HUES6 (cell line): Measurements from ENCODE around the gene SMCR8.

Experiments used
- H3K27ac ChIP-seq: 2 replicates; pipeline ENCODE4 v1.7.0; 2013; ENCODE audit warnings: low read depth, mild to moderate bottlenecking, low read length, inconsistent platforms
- H3K27me3 ChIP-seq: 2 replicates; pipeline ENCODE4 v1.6.1; 2013; ENCODE audit warnings: low read length; ENCODE audit not compliant: control insufficient read depth, insufficient read depth
- H3K36me3 ChIP-seq: 2 replicates; pipeline ENCODE4 v1.6.1; 2013; ENCODE audit warnings: low read length; ENCODE audit not compliant: control insufficient read depth, insufficient read depth
- H3K4me1 ChIP-seq: 2 replicates; pipeline ENCODE4 v1.6.1; 2013; ENCODE audit warnings: low read length; ENCODE audit not compliant: control insufficient read depth, insufficient read depth
- H3K4me3 ChIP-seq: 2 replicates; pipeline ENCODE4 v1.5.1; 2013; ENCODE audit warnings: low read depth, low read length
- H3K9ac ChIP-seq: one replicate; pipeline ENCODE4 v1.6.1; 2013; ENCODE audit warnings: mild to moderate bottlenecking, low read length
- H3K9me3 ChIP-seq: 2 replicates; pipeline ENCODE4 v1.6.1; 2013; ENCODE audit warnings: low read depth, low read length; ENCODE audit not compliant: control insufficient read depth, insufficient read depth

The SMCR8 gene

GRCh38 chr17:18319604-18320256, 4.6 kb downstream of the SMCR8 start:
- Histone ChIP-seq H3K4me1 (peaks cover 13% of the 10 kb centered on the region), H3K27me3 (no peaks in the 10 kb centered on the region), H3K27ac (no peak overlapping the region), H3K36me3 (peaks cover 53% of the 10 kb centered on the region), H3K9me3 (no peaks in the 10 kb centered on the region), H3K9ac (no peak overlapping the region), H3K4me3 (no peak overlapping the region)

GRCh38 chr17:18320301-18320700, 5.2 kb downstream of the SMCR8 start:
- Histone ChIP-seq H3K4me3 (no peak overlapping the region), H3K9me3 (no peaks in the 10 kb centered on the region), H3K27me3 (no peaks in the 10 kb centered on the region), H3K27ac (no peak overlapping the region), H3K4me1 (peaks cover 13% of the 10 kb centered on the region), H3K36me3 (peaks cover 59% of the 10 kb centered on the region), H3K9ac (no peak overlapping the region)

DNA sequence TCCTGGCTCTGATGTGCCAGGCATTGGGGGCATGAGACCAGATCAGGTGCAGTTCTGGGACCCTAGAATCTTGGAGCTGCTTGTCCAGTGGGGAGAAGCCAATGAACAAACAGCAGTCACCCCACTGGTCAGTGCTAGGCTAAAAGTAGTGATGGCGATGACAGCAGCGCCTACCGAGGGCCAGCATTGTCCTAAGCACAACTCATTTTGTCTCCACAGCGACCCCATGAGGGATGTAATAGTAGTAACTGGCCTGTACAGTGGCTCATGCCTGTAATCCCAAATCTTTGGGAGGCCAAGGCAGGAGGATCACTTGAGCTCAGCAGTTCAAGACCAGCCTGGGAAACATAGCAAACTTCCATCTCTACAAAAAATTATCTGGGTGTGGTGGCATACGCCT, 6.2 kb downstream of the SMCR8 start:
- Histone ChIP-seq H3K27me3 (no peaks in the 10 kb centered on the region), H3K4me3 (no peak overlapping the region), H3K4me1 (peaks cover 8% of the 10 kb centered on the region), H3K36me3 (peaks cover 64% of the 10 kb centered on the region), H3K9ac (no peak overlapping the region), H3K27ac (no peak overlapping the region), H3K9me3 (no peaks in the 10 kb centered on the region)

DNA sequence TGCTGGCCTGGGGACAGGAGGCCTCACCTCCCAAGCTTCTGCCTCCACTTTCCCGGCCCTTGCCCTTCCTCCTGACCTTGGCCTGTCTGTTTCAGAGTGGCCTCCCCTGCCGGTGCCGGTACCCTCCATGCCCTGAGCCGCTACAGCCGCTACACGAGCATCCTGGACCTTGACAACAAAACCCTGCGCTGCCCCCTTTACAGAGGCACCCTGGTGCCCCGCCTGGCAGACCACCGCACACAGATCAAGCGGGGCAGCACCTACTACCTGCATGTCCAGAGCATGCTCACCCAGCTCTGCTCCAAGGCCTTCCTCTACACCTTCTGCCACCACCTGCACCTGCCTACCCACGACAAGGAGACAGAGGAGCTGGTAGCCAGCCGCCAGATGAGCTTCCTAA, 7.4 kb downstream of the SMCR8 start:
- peaks cover 61% of the 10 kb centered on the region for H3K36me3 ChIP-seq
- H3K9ac ChIP-seq: no peak overlapping the region
- H3K4me3 ChIP-seq: no peak overlapping the region
- no peaks in the 10 kb centered on the region for H3K27me3 ChIP-seq
- H3K9me3 ChIP-seq: no peaks in the 10 kb centered on the region
- peaks cover 1% of the 10 kb centered on the region; the same call in 1 of the 2 replicates for H3K4me1 ChIP-seq
- H3K27ac ChIP-seq: no peak overlapping the region

DNA sequence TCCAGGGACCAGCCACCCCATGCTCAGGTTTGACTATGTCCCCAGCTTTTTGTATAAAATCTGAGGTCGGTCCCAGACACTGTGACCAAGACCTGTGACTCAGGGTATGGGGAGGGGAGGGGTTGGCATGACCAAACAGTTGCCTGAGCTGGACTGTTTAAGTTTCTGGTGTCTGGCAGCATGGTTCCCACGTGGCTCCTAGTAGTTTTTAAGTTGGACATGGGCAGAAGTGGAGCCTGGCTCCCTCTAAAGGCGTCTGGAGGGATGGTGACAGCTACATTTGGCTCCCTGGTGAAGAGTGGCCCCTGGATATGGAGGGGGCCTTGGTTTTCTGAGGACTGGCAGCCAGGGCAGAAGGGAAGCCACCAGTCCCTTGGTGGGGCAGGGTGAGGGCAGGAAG, 7.9 kb downstream of the SMCR8 start:
- Histone ChIP-seq H3K9me3 (no peaks in the 10 kb centered on the region), H3K4me1 (no peaks in the 10 kb centered on the region), H3K36me3 (peaks cover 60% of the 10 kb centered on the region), H3K27ac (no peak overlapping the region), H3K9ac (no peak overlapping the region), H3K27me3 (no peaks in the 10 kb centered on the region), H3K4me3 (no peak overlapping the region)

DNA sequence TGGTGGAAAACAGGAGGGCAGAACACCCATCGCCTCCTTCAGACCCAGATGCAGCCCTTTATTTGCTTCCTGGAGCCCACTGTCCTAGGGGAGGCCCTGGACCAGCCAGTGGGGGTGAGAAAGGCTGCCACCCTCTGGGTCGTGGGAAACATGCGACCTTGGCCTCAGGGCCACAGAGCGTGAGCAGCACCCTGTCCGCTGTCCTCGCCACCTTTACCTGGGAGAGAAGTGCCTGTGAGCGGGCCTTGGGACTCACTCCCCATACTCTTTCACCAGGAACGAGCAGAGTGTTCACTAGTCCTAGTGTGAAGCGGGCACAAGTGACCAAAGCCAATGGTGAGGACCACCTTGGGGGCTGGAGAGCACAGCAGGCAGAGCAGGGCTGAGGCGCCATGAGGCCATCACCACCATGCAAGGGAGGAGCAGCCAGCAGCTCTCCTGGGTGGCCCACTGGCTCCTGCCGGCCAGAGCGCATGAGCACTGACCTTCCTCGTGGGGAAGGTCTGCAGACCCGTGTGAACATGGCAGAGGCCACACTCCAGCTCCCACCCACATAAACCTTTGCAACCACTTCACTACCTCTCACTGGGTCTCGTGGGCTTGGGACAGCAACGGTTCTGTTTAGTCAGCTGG, 8.5 kb downstream of the SMCR8 start:
- Histone ChIP-seq H3K27me3 (no peaks in the 10 kb centered on the region), H3K9me3 (no peaks in the 10 kb centered on the region), H3K9ac (no peak overlapping the region), H3K4me3 (no peak overlapping the region), H3K4me1 (no peaks in the 10 kb centered on the region), H3K27ac (no peak overlapping the region), H3K36me3 (peaks cover 64% of the 10 kb centered on the region)

GRCh38 chr17:18324140-18325050, 9.3 kb downstream of the SMCR8 start:
- Histone ChIP-seq H3K27ac (no peak overlapping the region), H3K36me3 (peaks cover 69% of the 10 kb centered on the region), H3K4me3 (no peak overlapping the region), H3K9me3 (no peaks in the 10 kb centered on the region), H3K27me3 (no peaks in the 10 kb centered on the region), H3K4me1 (no peaks in the 10 kb centered on the region), H3K9ac (no peak overlapping the region)

DNA sequence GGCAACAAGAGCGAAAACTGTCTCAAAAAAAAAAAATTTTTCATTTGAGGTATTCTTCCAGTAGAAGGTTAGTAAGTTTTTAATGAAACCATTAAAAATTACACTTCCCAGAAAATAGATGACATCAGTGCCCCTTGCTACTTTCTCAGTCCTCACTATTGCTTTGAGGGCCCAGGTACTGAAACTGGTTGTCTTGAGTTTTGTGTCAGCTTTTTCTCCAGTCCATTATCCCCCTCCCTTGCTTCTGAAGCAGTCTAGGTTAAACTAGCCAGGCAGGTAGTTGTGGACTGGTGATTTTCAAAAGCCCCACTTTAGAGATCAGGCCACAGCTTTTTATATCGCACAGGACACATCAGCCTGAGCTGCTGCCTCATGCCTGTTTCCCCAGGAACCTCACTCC, 10.9 kb downstream of the SMCR8 start:
- H3K9ac ChIP-seq: no peak overlapping the region
- no peak overlapping the region for H3K4me3 ChIP-seq
- H3K4me1 ChIP-seq: no peaks in the 10 kb centered on the region
- no peaks in the 10 kb centered on the region for H3K27me3 ChIP-seq
- H3K36me3 ChIP-seq: peaks cover 79% of the 10 kb centered on the region
- no peak overlapping the region for H3K27ac ChIP-seq
- no peaks in the 10 kb centered on the region for H3K9me3 ChIP-seq

DNA sequence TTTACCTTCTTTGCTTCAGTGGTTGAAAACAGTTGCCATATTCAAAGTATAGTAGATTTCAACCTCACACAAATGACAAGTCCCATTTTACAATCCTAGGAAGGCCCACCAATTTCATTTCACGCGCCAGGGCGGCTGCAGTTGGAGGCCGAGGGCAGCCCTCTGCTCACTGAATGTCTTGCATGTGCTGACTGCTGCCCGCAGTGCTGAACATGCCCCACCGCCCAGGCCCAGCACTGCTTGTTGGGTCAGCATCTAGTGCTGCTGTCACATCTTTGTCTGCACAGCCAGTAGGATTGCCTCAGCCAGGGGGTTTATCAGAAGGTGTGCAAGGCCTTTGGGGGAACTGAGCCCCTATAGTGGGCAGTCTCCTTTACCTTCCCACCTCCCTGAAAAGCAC, 11.5 kb downstream of the SMCR8 start:
- Histone ChIP-seq H3K4me1 (no peaks in the 10 kb centered on the region), H3K4me3 (no peak overlapping the region), H3K27ac (no peak overlapping the region), H3K9me3 (no peaks in the 10 kb centered on the region), H3K27me3 (no peaks in the 10 kb centered on the region), H3K9ac (no peak overlapping the region), H3K36me3 (peaks cover 84% of the 10 kb centered on the region)

- Histone ChIP-seq H3K27ac (no peak overlapping the region), H3K4me3 (no peak overlapping the region), H3K9me3 (no peaks in the 10 kb centered on the region), H3K27me3 (no peaks in the 10 kb centered on the region), H3K4me1 (no peaks in the 10 kb centered on the region), H3K36me3 (peaks cover 89% of the 10 kb centered on the region), H3K9ac (no peak overlapping the region)
Observed at GRCh38 chr17:18327093-18327492, 12.0 kb downstream of the SMCR8 start.

DNA sequence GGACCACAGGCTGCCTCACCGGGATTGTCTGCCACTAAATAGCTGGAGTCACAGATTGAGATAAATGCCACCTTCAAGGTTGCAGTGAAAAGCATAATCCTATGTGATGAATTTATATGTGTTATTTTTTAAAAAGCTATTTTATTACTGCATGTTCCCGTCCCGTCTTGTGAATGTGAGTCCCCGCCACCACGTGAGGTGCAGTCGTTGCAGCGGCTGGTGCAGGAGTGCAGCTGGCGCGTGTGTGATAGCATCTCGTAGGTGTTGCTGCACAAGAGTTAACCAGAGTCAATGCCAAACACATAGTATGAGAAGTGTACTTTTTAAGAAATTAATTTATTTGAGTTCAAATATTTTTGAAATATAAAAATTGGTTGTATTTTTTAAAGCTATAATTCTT, 12.5 kb downstream of the SMCR8 start:
- H3K27ac ChIP-seq: no peak overlapping the region
- H3K4me1 ChIP-seq: no peaks in the 10 kb centered on the region
- H3K9ac ChIP-seq: no peak overlapping the region
- no peaks in the 10 kb centered on the region for H3K27me3 ChIP-seq
- H3K4me3 ChIP-seq: no peak overlapping the region
- no peaks in the 10 kb centered on the region for H3K9me3 ChIP-seq
- H3K36me3 ChIP-seq: peaks cover 90% of the 10 kb centered on the region
